ENCODE results near the gene TRPT1.

Gene TRPT1

DNA sequence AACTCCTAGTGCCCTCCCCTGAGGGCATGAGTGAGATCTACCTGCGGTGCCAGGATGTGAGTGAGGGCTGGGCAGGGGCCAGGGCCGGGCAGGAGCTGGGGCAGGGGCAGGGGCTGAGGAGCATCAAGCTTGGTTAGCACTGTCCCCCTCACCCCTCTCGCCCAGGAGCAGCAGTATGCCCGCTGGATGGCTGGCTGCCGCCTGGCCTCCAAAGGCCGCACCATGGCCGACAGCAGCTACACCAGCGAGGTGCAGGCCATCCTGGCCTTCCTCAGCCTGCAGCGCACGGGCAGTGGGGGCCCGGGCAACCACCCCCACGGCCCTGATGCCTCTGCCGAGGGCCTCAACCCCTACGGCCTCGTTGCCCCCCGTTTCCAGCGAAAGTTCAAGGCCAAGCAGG is 5.7 kb downstream of the TRPT1 start:
- DNase-seq, result no peak
- no peaks in the 10 kb centered on the region for H3K27me3 Mint-ChIP-seq
- no peak overlapping the region for H3K27ac Mint-ChIP-seq
- ATAC-seq, result no peak
- H3K4me1 Mint-ChIP-seq, result peaks cover 15% of the 10 kb centered on the region
- H3K4me3 Mint-ChIP-seq, result no peak overlapping the region
- peaks cover 28% of the 10 kb centered on the region for H3K36me3 Mint-ChIP-seq (ENCODE audit: low read depth)
- H3K9me3 Mint-ChIP-seq, result no peaks in the 10 kb centered on the region

DNA sequence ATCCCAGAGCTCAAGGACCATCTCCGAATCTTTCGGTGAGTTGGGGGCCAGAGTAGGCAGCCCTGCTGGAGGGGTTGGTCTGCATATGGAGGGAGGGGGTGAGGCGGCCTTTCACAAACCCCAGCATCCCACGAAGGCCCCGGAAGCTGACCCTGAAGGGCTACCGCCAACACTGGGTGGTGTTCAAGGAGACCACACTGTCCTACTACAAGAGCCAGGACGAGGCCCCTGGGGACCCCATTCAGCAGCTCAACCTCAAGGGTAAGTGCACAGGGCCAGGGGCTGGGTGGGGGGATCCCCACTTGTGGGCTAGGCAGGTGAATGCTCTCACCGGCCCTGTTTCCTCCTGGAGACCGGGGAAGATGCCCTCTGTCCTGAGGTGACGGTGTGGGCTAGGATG is 6.2 kb downstream of the TRPT1 start:
- Mint-ChIP-seq H3K4me3 (no peak overlapping the region), H3K9me3 (no peaks in the 10 kb centered on the region), H3K27me3 (no peaks in the 10 kb centered on the region), H3K4me1 (peaks cover 15% of the 10 kb centered on the region), H3K36me3 (ENCODE audit: low read depth) (peaks cover 34% of the 10 kb centered on the region), H3K27ac (no peak overlapping the region)
- ATAC-seq (no peak), DNase-seq (no peak)

DNA sequence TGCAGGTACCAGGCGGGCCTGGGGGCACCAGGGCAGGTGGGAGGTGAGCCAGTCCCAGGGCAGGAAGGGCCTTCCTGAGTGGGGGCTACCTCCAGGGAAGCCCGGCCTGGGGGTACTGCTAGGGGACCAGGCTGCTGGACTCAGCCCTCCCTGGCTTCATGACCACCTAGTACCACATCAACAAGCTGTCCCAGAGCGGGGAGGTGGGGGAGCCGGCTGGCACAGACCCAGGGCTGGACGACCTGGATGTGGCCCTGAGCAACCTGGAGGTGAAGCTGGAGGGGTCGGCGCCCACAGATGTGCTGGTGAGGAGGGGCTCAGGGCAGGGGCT is 6.7 kb downstream of the TRPT1 start:
- ATAC-seq, result no peak

DNA sequence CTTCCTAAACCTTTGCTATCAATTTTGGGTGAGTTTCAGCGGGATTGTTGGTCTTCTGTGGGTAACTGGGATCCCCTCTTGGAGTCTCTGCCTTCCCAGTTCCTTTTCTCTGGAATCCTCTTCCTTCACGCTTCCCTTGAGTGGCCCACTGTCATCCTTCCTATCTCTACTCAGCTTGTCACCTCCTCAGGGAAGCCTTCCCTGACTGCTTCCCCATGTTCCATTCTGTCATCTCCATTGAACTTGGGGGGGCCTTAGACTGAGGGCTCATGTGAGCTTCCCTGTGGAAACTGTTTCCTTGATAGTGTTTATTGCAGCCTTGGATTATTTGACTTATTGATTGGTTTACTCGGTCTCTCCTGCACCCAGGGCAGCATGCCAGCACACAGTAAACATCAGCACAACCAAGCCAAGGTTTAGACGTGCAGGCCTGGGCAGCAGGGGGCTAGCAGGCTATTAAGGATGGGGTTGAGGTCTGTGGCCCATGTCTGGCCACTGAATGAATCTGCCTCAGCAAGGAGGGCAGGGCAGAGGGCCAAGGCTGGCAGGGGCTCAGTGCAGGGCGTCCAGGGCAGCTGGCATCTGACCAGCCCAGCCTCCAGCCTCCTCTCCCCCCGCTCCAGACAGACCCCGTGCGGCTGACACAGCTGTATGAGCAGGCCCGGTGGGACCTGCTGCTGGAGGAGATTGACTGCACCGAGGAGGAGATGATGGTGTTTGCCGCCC is 7.2 kb downstream of the TRPT1 start:
- DNase-seq (no peak), ATAC-seq (no peak)
- Mint-ChIP-seq H3K4me1 (peaks cover 20% of the 10 kb centered on the region), H3K27ac (peak overlapping the region; percentile 14), H3K27me3 (no peaks in the 10 kb centered on the region), H3K9me3 (no peaks in the 10 kb centered on the region), H3K4me3 (no peak overlapping the region), H3K36me3 (ENCODE audit: low read depth) (peaks cover 38% of the 10 kb centered on the region)

More for the DNA sequence above, 6.7 kb downstream of the TRPT1 start:
- no peaks in the 10 kb centered on the region for H3K27me3 Mint-ChIP-seq
- peaks cover 19% of the 10 kb centered on the region for H3K4me1 Mint-ChIP-seq
- H3K4me3 Mint-ChIP-seq, result no peak overlapping the region
- H3K27ac Mint-ChIP-seq, result no peak overlapping the region
- DNase-seq, result no peak
- H3K9me3 Mint-ChIP-seq, result no peaks in the 10 kb centered on the region
- peaks cover 34% of the 10 kb centered on the region for H3K36me3 Mint-ChIP-seq (ENCODE audit: low read depth)

DNA sequence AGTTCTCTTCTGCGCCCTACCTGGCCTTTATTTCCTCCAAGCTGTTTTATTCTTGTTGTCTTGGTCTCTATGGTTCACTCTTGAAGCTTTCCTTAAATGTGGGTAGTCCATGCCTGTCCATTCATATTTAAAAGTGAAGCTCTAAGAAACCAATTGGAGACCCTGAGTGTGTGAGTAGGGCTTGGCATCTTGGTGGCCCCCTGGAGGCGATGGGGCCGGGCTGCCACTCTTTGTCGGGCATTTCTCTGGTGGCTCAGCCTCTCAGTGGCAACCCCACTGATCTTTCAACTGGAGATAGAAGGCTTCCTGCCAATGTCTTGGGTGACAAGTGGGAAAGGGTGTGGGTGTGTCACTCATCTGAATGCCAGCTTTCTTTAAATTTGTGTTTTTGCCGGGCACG is 9.1 kb downstream of the TRPT1 start:
- DNase-seq, result no peak
- H3K27me3 Mint-ChIP-seq, result no peaks in the 10 kb centered on the region
- H3K4me3 Mint-ChIP-seq, result no peak overlapping the region
- peak; percentile 22 for ATAC-seq
- H3K9me3 Mint-ChIP-seq, result no peaks in the 10 kb centered on the region
- peaks cover 28% of the 10 kb centered on the region for H3K4me1 Mint-ChIP-seq
- peaks cover 52% of the 10 kb centered on the region for H3K36me3 Mint-ChIP-seq (ENCODE audit: low read depth)
- no peak overlapping the region for H3K27ac Mint-ChIP-seq

DNA sequence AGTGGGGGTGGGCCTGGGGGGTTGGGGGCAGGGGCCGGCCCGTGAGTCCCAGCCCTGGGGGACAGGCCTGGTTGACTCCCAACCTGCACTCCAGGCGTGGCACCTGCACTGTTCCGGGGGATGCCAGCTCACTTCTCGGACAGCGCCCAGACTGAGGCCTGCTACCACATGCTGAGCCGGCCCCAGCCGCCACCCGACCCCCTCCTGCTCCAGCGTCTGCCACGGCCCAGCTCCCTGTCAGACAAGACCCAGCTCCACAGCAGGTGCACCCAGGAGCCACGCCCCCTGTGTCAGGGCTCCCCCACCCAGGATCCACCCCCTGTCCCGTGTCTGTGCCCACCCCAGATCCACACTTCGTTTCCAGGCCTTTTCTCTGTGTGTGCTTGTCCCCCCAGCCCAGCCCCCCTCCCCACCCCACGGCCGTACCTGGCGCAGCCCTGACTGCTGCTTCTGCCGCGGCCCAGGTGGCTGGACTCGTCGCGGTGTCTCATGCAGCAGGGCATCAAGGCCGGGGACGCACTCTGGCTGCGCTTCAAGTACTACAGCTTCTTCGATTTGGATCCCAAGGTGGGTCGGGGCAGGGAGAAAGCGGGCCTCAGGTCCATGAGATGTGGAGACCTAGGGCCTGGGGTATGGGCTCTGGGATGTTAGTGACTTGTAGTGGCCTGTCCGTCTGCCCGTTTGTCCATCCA is 14.7 kb downstream of the TRPT1 start:
- Mint-ChIP-seq H3K4me1 (peaks cover 50% of the 10 kb centered on the region), H3K36me3 (ENCODE audit: low read depth) (peaks cover 57% of the 10 kb centered on the region), H3K4me3 (no peak overlapping the region), H3K27me3 (no peaks in the 10 kb centered on the region), H3K27ac (no peak overlapping the region), H3K9me3 (no peaks in the 10 kb centered on the region)
- DNase-seq (no peak), ATAC-seq (no peak)

DNA sequence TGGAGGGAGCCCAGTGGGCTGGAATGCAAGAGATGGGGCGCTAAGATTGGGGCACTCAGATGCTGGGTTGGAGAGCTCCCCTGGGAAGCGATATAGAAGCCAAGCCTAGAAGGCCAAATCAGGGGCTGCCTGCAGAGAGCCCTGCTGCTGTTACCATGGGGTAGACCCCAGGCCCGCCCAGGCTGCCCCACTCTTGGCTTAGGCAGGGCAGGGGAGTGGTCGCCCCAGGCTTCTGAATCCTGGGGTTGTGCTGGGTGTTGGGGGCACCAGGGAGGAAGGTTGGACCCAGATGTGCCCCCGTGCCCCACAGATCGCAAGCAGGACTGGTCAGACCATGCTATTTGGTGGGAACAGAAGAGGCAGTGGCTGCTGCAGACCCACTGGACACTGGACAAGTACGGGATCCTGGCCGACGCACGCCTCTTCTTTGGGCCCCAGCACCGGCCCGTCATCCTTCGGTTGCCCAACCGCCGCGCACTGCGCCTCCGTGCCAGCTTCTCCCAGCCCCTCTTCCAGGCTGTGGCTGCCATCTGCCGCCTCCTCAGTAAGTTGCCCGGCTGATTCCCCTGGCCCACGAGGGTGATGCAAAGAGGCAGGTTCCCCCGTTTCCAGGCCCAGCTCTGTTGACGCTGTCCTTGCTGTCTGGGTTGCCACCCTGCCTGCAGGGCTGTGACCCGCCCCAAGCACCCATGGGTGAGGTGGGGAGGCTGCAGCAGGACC is 15.5 kb downstream of the TRPT1 start:
- Mint-ChIP-seq H3K9me3 (no peaks in the 10 kb centered on the region), H3K36me3 (ENCODE audit: low read depth) (peaks cover 61% of the 10 kb centered on the region), H3K27ac (no peak overlapping the region), H3K27me3 (no peaks in the 10 kb centered on the region), H3K4me1 (peaks cover 56% of the 10 kb centered on the region), H3K4me3 (no peak overlapping the region)
- DNase-seq (no peak), ATAC-seq (no peak)

DNA sequence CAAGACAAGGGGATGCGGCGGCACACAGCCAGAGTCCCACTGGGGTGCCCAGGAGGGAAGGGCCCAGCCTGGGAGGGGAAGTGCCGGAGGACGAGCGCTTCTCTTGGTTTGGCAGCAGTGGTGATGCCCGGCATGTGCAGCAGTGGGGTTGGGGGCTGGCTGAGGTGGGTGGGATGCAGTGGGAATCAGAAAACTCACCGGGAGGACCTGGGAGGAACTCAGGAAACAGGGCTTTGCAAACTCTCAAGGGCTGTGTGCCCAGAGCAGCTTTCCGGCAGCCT is 16.5 kb downstream of the TRPT1 start:
- peaks cover 61% of the 10 kb centered on the region for H3K36me3 Mint-ChIP-seq (ENCODE audit: low read depth)
- H3K4me1 Mint-ChIP-seq, result peaks cover 55% of the 10 kb centered on the region
- H3K27ac Mint-ChIP-seq, result peak overlapping the region; percentile 96

DNA sequence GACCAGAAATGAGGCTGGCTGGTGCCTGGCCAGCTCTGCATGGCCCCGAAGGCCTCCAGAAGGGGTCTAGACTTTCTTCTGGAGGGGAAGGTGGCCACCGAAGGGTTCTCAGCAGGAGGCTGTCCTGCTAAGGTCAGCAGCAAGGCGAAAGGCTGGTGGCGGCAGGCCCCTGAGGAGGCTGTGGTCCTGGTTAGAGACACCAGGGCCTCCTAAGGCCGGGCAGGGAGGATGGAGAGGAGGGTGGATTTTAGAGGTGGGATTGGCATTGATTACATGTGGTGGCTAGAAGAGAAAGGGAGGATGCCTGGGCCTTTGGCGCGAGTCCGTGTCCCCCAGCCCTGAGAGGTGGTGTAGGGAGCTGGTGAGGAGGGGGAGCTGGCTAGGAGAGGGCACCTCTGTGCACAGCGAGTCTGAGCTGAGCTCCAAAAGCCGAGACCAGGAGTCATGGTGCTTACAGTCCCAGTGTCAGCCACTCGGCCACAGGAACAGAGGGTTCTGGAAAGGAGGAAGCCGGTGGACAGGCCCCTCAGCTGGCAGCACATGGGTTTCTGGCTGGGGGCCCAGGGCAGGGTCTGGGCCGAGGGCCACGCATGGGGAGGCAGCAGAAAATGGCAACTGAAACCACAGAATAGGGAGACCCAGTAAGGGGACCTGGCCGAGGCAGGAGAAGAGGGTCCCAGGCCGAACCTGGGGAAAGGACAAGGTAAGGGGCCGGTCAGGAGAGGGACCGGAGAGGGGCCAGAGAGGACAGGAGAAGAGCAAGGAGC is 17.0 kb downstream of the TRPT1 start:
- peak overlapping the region; percentile 93 for H3K4me3 Mint-ChIP-seq
- no peak for DNase-seq
- H3K36me3 Mint-ChIP-seq (ENCODE audit: low read depth), result peaks cover 64% of the 10 kb centered on the region
- no peaks in the 10 kb centered on the region for H3K27me3 Mint-ChIP-seq
- peaks cover 55% of the 10 kb centered on the region for H3K4me1 Mint-ChIP-seq
- no peaks in the 10 kb centered on the region for H3K9me3 Mint-ChIP-seq
- no peak for ATAC-seq
- peak overlapping the region; percentile 96 for H3K27ac Mint-ChIP-seq

More for the DNA sequence above, 16.5 kb downstream of the TRPT1 start:
- H3K9me3 Mint-ChIP-seq, result no peaks in the 10 kb centered on the region
- peak overlapping the region; percentile 93 for H3K4me3 Mint-ChIP-seq
- ATAC-seq (no peak), DNase-seq (no peak)
- no peaks in the 10 kb centered on the region for H3K27me3 Mint-ChIP-seq

DNA sequence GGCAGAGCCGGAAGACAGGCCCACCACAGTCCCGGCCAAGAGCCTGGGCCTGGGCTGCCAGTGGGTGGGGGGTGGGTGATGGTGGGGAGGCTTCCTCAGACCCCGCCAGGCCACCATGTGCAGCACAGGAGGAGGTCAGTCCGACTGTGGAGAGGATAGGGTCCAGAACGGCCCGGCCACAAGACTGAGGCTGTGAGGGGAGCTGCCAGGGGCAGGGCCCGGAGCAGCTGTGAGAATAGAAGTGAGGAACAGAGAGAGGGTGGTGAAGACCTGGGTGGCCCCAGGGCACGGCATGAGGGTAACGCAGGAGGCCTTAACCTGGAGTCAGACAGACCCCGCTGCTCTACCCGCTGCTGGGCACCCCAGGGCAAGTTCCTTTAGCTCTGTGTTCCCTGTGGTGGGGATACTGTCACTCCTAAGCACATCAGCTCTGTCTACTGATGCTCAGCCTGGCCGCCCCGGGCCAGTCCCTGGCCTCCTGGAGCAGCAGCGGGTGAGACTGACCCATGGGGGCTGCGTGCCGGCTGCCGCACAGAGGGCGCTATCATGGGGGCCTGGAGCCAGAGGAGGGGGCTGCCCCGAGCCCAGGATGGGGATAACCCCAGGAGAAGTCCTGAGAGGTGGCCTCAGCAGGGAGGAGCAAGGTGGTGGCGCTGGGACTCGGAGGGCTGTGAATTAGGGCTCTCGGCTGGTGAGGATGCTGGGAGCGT is 17.7 kb downstream of the TRPT1 start:
- ATAC-seq (no peak), DNase-seq (no peak)
- H3K4me3 Mint-ChIP-seq, result peak overlapping the region; percentile 93
- peaks cover 56% of the 10 kb centered on the region for H3K4me1 Mint-ChIP-seq
- H3K9me3 Mint-ChIP-seq, result no peaks in the 10 kb centered on the region
- peaks cover 66% of the 10 kb centered on the region for H3K36me3 Mint-ChIP-seq (ENCODE audit: low read depth)
- no peaks in the 10 kb centered on the region for H3K27me3 Mint-ChIP-seq
- H3K27ac Mint-ChIP-seq, result peak overlapping the region; percentile 96

DNA sequence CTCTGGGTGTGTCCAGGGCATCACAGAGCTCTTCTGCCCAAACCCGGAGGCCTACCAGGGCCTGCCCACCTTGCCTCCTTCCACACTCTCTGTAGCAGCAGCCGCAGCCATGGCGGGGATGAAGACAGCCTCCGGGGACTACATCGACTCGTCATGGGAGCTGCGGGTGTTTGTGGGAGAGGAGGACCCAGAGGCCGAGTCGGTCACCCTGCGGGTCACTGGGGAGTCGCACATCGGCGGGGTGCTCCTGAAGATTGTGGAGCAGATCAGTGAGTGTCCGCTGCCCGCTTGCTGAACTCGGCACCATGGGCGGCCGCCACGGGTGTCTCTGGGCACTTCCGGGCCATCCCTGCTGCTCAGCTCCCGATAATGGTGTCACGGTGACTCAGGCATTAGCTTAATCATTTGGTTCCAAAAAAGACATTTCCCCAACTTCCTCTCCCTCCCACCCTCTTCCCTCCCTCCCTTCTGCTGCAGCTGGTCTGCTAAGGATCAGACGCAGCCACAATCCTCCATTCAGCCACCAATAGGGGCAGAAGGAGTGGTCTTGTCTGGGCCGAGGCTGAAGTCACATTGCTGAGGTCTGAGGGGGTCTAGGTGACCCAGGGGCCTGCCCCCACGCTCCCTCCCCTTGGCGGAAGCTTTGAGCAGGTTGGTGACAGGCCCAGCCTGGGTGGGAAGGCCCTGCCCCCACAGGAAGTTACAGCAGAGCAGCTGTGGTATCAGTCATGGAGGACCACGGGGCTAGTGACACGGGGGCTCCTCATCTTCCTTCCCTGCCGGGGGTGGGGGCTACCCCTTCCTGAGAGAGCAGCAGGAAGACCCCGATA is 18.5 kb downstream of the TRPT1 start:
- Mint-ChIP-seq H3K36me3 (ENCODE audit: low read depth) (peaks cover 66% of the 10 kb centered on the region), H3K4me1 (peaks cover 53% of the 10 kb centered on the region), H3K27ac (peak overlapping the region; percentile 96), H3K4me3 (peak overlapping the region; percentile 93), H3K27me3 (no peaks in the 10 kb centered on the region), H3K9me3 (no peaks in the 10 kb centered on the region)
- ATAC-seq (peak; percentile 82), DNase-seq (peak; percentile 86)

DNA sequence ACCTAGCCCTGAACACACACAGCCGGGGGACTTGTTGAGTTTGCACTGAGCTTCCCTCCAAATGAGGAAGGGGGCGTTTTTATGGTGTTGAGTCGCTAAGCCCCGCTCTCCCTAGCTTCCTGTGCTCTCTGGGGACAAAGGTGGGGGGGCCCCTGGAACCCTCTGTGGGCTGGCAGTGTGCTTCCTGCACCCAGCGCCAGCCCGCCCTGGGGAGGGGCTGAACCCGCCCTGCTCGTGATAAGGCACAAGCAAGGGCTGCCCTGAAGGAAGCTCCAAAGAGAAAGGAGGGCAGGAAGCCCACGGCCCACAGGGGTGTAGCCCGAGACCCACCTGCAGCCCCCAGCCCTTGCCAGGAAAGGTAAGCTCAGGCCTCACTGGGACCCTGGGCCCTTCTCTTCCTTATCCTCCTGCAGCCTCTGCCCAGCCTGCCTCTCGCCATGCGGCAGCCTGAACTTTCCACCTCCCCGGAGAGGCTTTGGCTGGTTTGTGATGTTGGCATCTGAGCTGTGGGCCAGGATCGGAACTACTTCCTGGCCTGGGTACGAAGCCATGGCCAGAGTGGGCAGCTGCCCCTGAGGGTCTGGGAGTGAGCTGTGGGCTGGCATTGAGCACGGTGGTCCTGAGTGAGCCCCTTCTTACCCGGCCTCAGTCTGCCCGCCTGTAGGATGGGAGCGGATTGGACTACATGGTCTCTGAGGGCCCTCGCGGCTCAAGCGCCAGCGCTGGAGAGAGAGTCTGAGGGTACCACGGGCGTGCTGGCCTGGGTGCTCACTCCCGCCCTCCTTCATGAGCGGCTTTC is 19.3 kb downstream of the TRPT1 start, which contains the start of gene FERMT3:
FERMT3 (plus strand) TSS at position 265 of the 799 bp plus-strand sequence. CDS start 644 bp downstream, outside the sequence.
- ATAC-seq (peak; percentile 62), DNase-seq (peak; percentile 83)
- Mint-ChIP-seq H3K27ac (peak within 1 kb of the TSS; percentile 96), H3K9me3 (no peaks in the 10 kb centered on the region), H3K36me3 (ENCODE audit: low read depth) (peaks cover 65% of the 10 kb centered on the region), H3K4me1 (peaks cover 50% of the 10 kb centered on the region), H3K4me3 (peak within 1 kb of the TSS; percentile 93), H3K27me3 (no peaks in the 10 kb centered on the region)

Measured in activated naive CD8-positive, alpha-beta T cell treated with anti-CD3 and anti-CD28 coated beads, Interleukin-2, amount 50 U/mL, for 24 hours (primary cell).